Measurements from ENCODE around the gene DSCAML1.

DSCAML1 gene

DNA sequence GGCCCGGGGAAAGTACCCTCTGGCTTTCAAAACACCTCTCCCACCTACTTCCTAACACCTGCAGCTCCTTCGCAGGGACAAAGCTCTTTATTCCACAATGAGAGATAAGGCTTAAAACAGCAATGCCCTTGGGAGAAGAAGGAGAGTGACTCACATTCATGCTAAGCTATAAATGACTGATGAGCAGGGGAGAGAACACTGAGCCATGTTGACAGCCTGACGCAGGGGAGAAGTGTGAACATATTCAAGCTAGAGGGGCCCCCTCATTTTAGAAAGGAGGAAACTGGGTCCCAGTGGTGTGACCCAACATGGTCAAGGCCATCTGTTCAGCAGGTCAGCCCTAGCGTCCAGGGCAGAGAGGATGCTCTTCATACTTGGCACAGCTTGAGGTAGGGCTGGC lies 171.8 kb downstream of the DSCAML1 start:
- H3K36me3 ChIP-seq (ENCODE audit: control insufficient read depth, insufficient read depth, low read length): no peaks in the 10 kb centered on the region
- H3K4me3 ChIP-seq (ENCODE audit: low read depth, low read length): no peak overlapping the region
- peaks cover 2% of the 10 kb centered on the region for H3K27me3 ChIP-seq (ENCODE audit: control insufficient read depth, insufficient read depth, low read length)
- H3K4me1 ChIP-seq (ENCODE audit: control insufficient read depth, insufficient read depth, low read length): no peaks in the 10 kb centered on the region
- no peaks in the 10 kb centered on the region for H3K9me3 ChIP-seq (ENCODE audit: control insufficient read depth, insufficient read depth, low read length)
- no peak overlapping the region for H3K9ac ChIP-seq (ENCODE audit: low read depth, low read length)

GRCh38 chr11:117623831-117624271 lies 173.2 kb downstream of the DSCAML1 start:
- Histone ChIP-seq H3K27me3 (ENCODE audit: control insufficient read depth, insufficient read depth, low read length) (peaks cover 2% of the 10 kb centered on the region), H3K4me3 (ENCODE audit: low read depth, low read length) (no peak overlapping the region), H3K9ac (ENCODE audit: low read depth, low read length) (no peak overlapping the region), H3K4me1 (ENCODE audit: control insufficient read depth, insufficient read depth, low read length) (no peaks in the 10 kb centered on the region), H3K9me3 (ENCODE audit: control insufficient read depth, insufficient read depth, low read length) (no peaks in the 10 kb centered on the region), H3K36me3 (ENCODE audit: control insufficient read depth, insufficient read depth, low read length) (no peaks in the 10 kb centered on the region)

- H3K4me1 ChIP-seq (ENCODE audit: control insufficient read depth, insufficient read depth, low read length): no peaks in the 10 kb centered on the region
- no peak overlapping the region for H3K4me3 ChIP-seq (ENCODE audit: low read depth, low read length)
- no peaks in the 10 kb centered on the region for H3K27me3 ChIP-seq (ENCODE audit: control insufficient read depth, insufficient read depth, low read length)
- no peaks in the 10 kb centered on the region for H3K36me3 ChIP-seq (ENCODE audit: control insufficient read depth, insufficient read depth, low read length)
- no peaks in the 10 kb centered on the region for H3K9me3 ChIP-seq (ENCODE audit: control insufficient read depth, insufficient read depth, low read length)
- H3K9ac ChIP-seq (ENCODE audit: low read depth, low read length): no peak overlapping the region
Measured at GRCh38 chr11:117621226-117621625, 175.8 kb downstream of the DSCAML1 start.

GRCh38 chr11:117620659-117621058 lies 176.4 kb downstream of the DSCAML1 start:
- Histone ChIP-seq H3K9me3 (ENCODE audit: control insufficient read depth, insufficient read depth, low read length) (no peaks in the 10 kb centered on the region), H3K4me1 (ENCODE audit: control insufficient read depth, insufficient read depth, low read length) (peaks cover under 1% of the 10 kb centered on the region), H3K9ac (ENCODE audit: low read depth, low read length) (no peak overlapping the region), H3K4me3 (ENCODE audit: low read depth, low read length) (no peak overlapping the region), H3K27me3 (ENCODE audit: control insufficient read depth, insufficient read depth, low read length) (no peaks in the 10 kb centered on the region), H3K36me3 (ENCODE audit: control insufficient read depth, insufficient read depth, low read length) (no peaks in the 10 kb centered on the region)

- H3K9me3 ChIP-seq (ENCODE audit: control insufficient read depth, insufficient read depth, low read length): no peaks in the 10 kb centered on the region
- no peaks in the 10 kb centered on the region for H3K27me3 ChIP-seq (ENCODE audit: control insufficient read depth, insufficient read depth, low read length)
- no peak overlapping the region for H3K9ac ChIP-seq (ENCODE audit: low read depth, low read length)
- H3K36me3 ChIP-seq (ENCODE audit: control insufficient read depth, insufficient read depth, low read length): no peaks in the 10 kb centered on the region
- no peak overlapping the region for H3K4me3 ChIP-seq (ENCODE audit: low read depth, low read length)
- peaks cover 4% of the 10 kb centered on the region for H3K4me1 ChIP-seq (ENCODE audit: control insufficient read depth, insufficient read depth, low read length)
Measured at GRCh38 chr11:117620086-117620485, 176.9 kb downstream of the DSCAML1 start.

DNA sequence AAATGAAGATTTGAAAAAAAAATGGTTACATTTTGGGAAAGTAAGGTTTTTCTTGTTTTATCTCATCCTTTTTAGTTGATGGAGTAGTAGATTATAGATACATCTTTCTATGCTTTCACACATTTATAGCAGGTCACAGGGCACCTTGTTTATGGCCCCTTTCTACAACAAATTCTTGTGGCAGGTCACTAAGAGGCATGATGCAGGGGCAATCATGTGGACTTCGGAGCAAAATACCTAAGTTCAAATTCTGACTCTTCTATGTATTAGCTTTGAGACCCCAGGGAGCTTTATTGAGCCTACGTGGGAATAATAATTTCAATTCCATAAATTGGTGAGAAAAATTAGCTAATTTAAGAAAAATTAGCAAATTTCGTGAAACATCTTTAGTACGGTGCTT lies 177.4 kb downstream of the DSCAML1 start:
- Histone ChIP-seq H3K9me3 (ENCODE audit: control insufficient read depth, insufficient read depth, low read length) (no peaks in the 10 kb centered on the region), H3K4me3 (ENCODE audit: low read depth, low read length) (no peak overlapping the region), H3K27me3 (ENCODE audit: control insufficient read depth, insufficient read depth, low read length) (no peaks in the 10 kb centered on the region), H3K9ac (ENCODE audit: low read depth, low read length) (no peak overlapping the region), H3K4me1 (ENCODE audit: control insufficient read depth, insufficient read depth, low read length) (peaks cover 4% of the 10 kb centered on the region), H3K36me3 (ENCODE audit: control insufficient read depth, insufficient read depth, low read length) (no peaks in the 10 kb centered on the region)

- Histone ChIP-seq H3K9ac (ENCODE audit: low read depth, low read length) (no peak overlapping the region), H3K9me3 (ENCODE audit: control insufficient read depth, insufficient read depth, low read length) (no peaks in the 10 kb centered on the region), H3K27me3 (ENCODE audit: control insufficient read depth, insufficient read depth, low read length) (no peaks in the 10 kb centered on the region), H3K4me3 (ENCODE audit: low read depth, low read length) (no peak overlapping the region), H3K36me3 (ENCODE audit: control insufficient read depth, insufficient read depth, low read length) (no peaks in the 10 kb centered on the region), H3K4me1 (ENCODE audit: control insufficient read depth, insufficient read depth, low read length) (peaks cover 11% of the 10 kb centered on the region)
Measured at GRCh38 chr11:117618982-117619355, 178.0 kb downstream of the DSCAML1 start.

GRCh38 chr11:117618302-117618981 lies 178.6 kb downstream of the DSCAML1 start:
- H3K27me3 ChIP-seq (ENCODE audit: control insufficient read depth, insufficient read depth, low read length): no peaks in the 10 kb centered on the region
- no peaks in the 10 kb centered on the region for H3K9me3 ChIP-seq (ENCODE audit: control insufficient read depth, insufficient read depth, low read length)
- peaks cover 12% of the 10 kb centered on the region for H3K4me1 ChIP-seq (ENCODE audit: control insufficient read depth, insufficient read depth, low read length)
- no peak overlapping the region for H3K9ac ChIP-seq (ENCODE audit: low read depth, low read length)
- H3K4me3 ChIP-seq (ENCODE audit: low read depth, low read length): no peak overlapping the region
- no peaks in the 10 kb centered on the region for H3K36me3 ChIP-seq (ENCODE audit: control insufficient read depth, insufficient read depth, low read length)

GRCh38 chr11:117616979-117617378 lies 180.0 kb downstream of the DSCAML1 start:
- Histone ChIP-seq H3K4me1 (ENCODE audit: control insufficient read depth, insufficient read depth, low read length) (peaks cover 17% of the 10 kb centered on the region), H3K27me3 (ENCODE audit: control insufficient read depth, insufficient read depth, low read length) (no peaks in the 10 kb centered on the region), H3K4me3 (ENCODE audit: low read depth, low read length) (no peak overlapping the region), H3K9me3 (ENCODE audit: control insufficient read depth, insufficient read depth, low read length) (no peaks in the 10 kb centered on the region), H3K9ac (ENCODE audit: low read depth, low read length) (no peak overlapping the region), H3K36me3 (ENCODE audit: control insufficient read depth, insufficient read depth, low read length) (no peaks in the 10 kb centered on the region)

- H3K27me3 ChIP-seq (ENCODE audit: control insufficient read depth, insufficient read depth, low read length): no peaks in the 10 kb centered on the region
- H3K9ac ChIP-seq (ENCODE audit: low read depth, low read length): no peak overlapping the region
- H3K36me3 ChIP-seq (ENCODE audit: control insufficient read depth, insufficient read depth, low read length): no peaks in the 10 kb centered on the region
- H3K9me3 ChIP-seq (ENCODE audit: control insufficient read depth, insufficient read depth, low read length): no peaks in the 10 kb centered on the region
- peaks cover 23% of the 10 kb centered on the region for H3K4me1 ChIP-seq (ENCODE audit: control insufficient read depth, insufficient read depth, low read length)
- H3K4me3 ChIP-seq (ENCODE audit: low read depth, low read length): no peak overlapping the region
Measured at GRCh38 chr11:117614728-117615127, 182.3 kb downstream of the DSCAML1 start.

DNA sequence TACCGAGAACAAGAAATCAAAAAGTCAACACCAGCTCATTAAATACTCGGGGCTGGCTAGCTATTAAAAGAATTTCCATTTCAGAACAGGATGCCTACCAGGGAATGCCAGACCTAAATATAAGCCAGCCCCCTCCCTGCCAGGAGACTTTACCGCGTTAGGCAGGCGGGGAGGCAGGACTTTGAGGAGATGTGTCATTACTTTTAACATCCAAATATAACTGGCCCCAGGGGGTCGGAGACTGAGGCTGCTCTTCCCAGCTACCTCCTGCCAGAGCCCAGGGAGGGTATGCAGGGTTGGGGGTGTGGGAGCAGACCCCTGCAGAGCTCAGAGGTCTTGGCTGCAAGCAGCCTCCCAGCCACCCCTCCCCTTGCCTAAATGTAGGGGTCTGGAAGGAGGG lies 183.5 kb downstream of the DSCAML1 start:
- H3K27me3 ChIP-seq (ENCODE audit: control insufficient read depth, insufficient read depth, low read length): no peaks in the 10 kb centered on the region
- no peak overlapping the region for H3K9ac ChIP-seq (ENCODE audit: low read depth, low read length)
- H3K4me1 ChIP-seq (ENCODE audit: control insufficient read depth, insufficient read depth, low read length): peaks cover 23% of the 10 kb centered on the region
- no peaks in the 10 kb centered on the region for H3K36me3 ChIP-seq (ENCODE audit: control insufficient read depth, insufficient read depth, low read length)
- no peaks in the 10 kb centered on the region for H3K9me3 ChIP-seq (ENCODE audit: control insufficient read depth, insufficient read depth, low read length)
- no peak overlapping the region for H3K4me3 ChIP-seq (ENCODE audit: low read depth, low read length)

DNA sequence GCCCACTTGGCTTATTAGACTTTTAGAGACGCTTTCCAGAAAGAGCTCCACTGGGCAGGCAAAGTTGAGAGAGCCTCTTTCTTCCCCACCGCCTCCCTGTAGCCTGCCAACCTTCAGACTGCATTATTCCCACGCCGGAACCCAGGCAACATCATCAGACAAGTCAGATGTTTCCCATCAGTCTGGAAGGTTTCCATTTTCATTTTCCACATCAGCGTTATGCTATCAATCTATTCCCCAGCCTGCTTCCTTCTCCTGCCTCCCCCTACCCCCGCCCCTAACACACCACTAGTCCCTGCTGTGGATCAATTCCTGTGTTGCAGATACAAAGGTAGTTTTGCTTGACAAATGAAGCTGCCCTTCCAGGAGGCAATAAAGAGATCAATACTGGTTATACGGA lies 184.8 kb downstream of the DSCAML1 start:
- H3K4me1 ChIP-seq (ENCODE audit: control insufficient read depth, insufficient read depth, low read length): peaks cover 23% of the 10 kb centered on the region
- H3K27me3 ChIP-seq (ENCODE audit: control insufficient read depth, insufficient read depth, low read length): no peaks in the 10 kb centered on the region
- H3K4me3 ChIP-seq (ENCODE audit: low read depth, low read length): no peak overlapping the region
- H3K9ac ChIP-seq (ENCODE audit: low read depth, low read length): no peak overlapping the region
- no peaks in the 10 kb centered on the region for H3K36me3 ChIP-seq (ENCODE audit: control insufficient read depth, insufficient read depth, low read length)
- no peaks in the 10 kb centered on the region for H3K9me3 ChIP-seq (ENCODE audit: control insufficient read depth, insufficient read depth, low read length)

Data from iPS-15b (cell line).